ENCODE results near the gene IGFBP6. TPM values are rescaled to one million over a fixed set of nuclear protein-coding genes. Genes with fewer than 3 reads are reported as not detected.

Gene IGFBP6
- polyA plus RNA-seq, 1 of the 3 experiments (the other 2 are of a cell fraction): 570 TPM

- Histone ChIP-seq H4K20me1 (ENCODE audit: insufficient read depth) (no peaks in the 10 kb centered on the region), H3K4me1 (ENCODE audit: control insufficient read depth in 1 of 2, insufficient read depth in 2 of 2, low read depth in 1 of 2, low read length in 1 of 2) (peaks cover 20 to 22% of the 10 kb centered on the region in 2 experiments), H3K9me3 (no peaks in the 10 kb centered on the region), H3K9me2 (no peaks in the 10 kb centered on the region), H3F3A (replicated peaks; ENCODE audit: insufficient read depth) (peaks cover 20% of the 10 kb centered on the region), H3K36me3 (replicated peaks in 1 of 2; ENCODE audit: control insufficient read depth in 1 of 2, insufficient read depth in 2 of 2, low read length in 1 of 2) (peaks cover 15 to 21% of the 10 kb centered on the region in 2 experiments), H3K9ac (no peak overlapping the region), H3K27ac (ENCODE audit: low read depth in 2 of 2, low read length in 1 of 2) (no peak overlapping the region), H2AFZ (ENCODE audit: low read depth) (no peak overlapping the region), H3K4me3 (ENCODE audit: low read depth in 2 of 2, low read length in 1 of 2) (no peak overlapping the region), H3K79me2 (ENCODE audit: insufficient read depth) (peaks cover 35% of the 10 kb centered on the region), H3K27me3 (ENCODE audit: insufficient read depth) (no peaks in the 10 kb centered on the region), H3K4me2 (no peak overlapping the region)
- ChIA-PET POLR2A (interaction anchor here (1.3 kb wide), 1 partner anchor 19 kb away, joined by 4 read pairs; no protein-coding TSS in a partner anchor), CTCF (interaction anchor here (0.9 to 8.8 kb wide), 6 partner anchors 10 to 83 kb away, joined by 3 to 130 read pairs (median 8); partner anchors contain the start of gene IGFBP6)
- WGBS (ENCODE audit: low lambda C conversion rate): 98% methylated on average over 8 of the region's 8 CpGs
- DNase-seq: no peak
- TF ChIP-seq CTCF (IDR thresholded peaks at IDR 0.05) (no peak), FOSL2 (IDR thresholded peaks at IDR 0.05; ENCODE audit: borderline replicate concordance, low read depth) (no peak), RXRA (IDR thresholded peaks at IDR 0.05; ENCODE audit: borderline replicate concordance, low read depth) (no peak), TEAD4 (IDR thresholded peaks at IDR 0.05; ENCODE audit: borderline replicate concordance, insufficient read depth) (no peak), NRF1 (IDR thresholded peaks at IDR 0.05; ENCODE audit: low read depth, low read length) (no peak), TCF12 (IDR thresholded peaks at IDR 0.05) (no peak), EZH2phosphoT487 (IDR thresholded peaks at IDR 0.05; ENCODE audit: borderline replicate concordance, low read depth) (no peak), FOXJ3 (CRISPR knock-in tag; IDR thresholded peaks at IDR 0.05) (no peak)
- TF ChIP-seq, protein P1, sequence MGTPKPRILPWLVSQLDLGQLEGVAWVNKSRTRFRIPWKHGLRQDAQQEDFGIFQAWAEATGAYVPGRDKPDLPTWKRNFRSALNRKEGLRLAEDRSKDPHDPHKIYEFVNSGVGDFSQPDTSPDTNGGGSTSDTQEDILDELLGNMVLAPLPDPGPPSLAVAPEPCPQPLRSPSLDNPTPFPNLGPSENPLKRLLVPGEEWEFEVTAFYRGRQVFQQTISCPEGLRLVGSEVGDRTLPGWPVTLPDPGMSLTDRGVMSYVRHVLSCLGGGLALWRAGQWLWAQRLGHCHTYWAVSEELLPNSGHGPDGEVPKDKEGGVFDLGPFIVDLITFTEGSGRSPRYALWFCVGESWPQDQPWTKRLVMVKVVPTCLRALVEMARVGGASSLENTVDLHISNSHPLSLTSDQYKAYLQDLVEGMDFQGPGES (IDR thresholded peaks at IDR 0.05; ENCODE audit: low read depth, low read length): no peak
These were observed 20.4 kb upstream of the IGFBP6 start for GRCh38 chr12:53077030-53077429.

DNA sequence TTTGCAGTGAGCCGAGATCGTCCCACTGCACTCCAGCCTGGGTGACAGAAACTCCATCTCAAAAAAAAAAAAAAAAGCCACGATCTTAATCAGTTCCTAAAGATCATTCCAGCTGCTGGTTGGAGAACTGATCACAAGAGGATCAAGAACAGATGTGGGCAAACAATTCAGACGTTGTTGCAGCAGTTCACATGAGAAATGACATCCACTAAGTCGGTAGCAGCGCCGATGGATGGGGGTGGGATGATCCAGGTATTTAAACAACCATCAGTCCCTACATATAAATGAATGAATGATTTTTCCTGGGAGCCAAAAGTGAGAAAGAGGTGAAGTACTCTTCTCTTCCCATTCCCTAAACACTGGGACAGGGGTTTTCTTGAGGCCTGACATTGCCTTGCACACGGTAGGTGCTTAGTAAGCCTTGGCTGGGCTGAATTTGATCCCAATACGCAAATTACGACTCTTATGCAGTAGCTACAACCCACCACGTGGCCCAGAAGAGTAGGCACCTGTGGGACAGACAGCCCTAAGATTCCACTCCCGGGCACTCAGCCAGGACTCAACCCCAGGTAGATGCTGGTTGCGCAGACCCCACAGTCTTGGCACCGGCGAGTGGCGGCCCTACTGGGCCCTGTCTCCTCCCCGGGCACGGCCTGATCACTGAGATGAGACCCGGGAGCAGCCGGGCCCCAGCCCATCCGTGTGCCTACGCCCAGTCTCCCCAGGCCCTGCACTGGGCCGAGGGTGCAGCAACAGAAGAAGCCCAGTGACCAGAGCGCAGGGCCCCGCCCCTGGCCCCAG, 18.8 kb upstream of the IGFBP6 start:
- H3K79me2 ChIP-seq (ENCODE audit: insufficient read depth): peaks cover 35% of the 10 kb centered on the region
- TF ChIP-seq NRF1 (IDR thresholded peaks at IDR 0.05; ENCODE audit: low read depth, low read length) (no peak), RFX5 (IDR thresholded peaks at IDR 0.05; ENCODE audit: low read length) (no peak), MAX (IDR thresholded peaks at IDR 0.05; ENCODE audit: low read depth) (peak; percentile 44), MXI1 (IDR thresholded peaks at IDR 0.05; ENCODE audit: low read depth, low read length) (peak; percentile 92), POLR2AphosphoS5 (IDR thresholded peaks at IDR 0.05; ENCODE audit: low read depth, low read length) (no peak), SMC3 (IDR thresholded peaks at IDR 0.05; ENCODE audit: low read depth, low read length) (no peak), TCF12 (IDR thresholded peaks at IDR 0.05) (no peak), FOXJ3 (CRISPR knock-in tag; IDR thresholded peaks at IDR 0.05) (no peak), NFIC (IDR thresholded peaks at IDR 0.05; ENCODE audit: borderline replicate concordance) (peak; percentile 39; the same call in 1 of the 2 replicates), TEAD4 (IDR thresholded peaks at IDR 0.05; ENCODE audit: borderline replicate concordance, insufficient read depth) (no peak), RCOR1 (IDR thresholded peaks at IDR 0.05; ENCODE audit: low read length) (no peak), USF1 (IDR thresholded peaks at IDR 0.05; ENCODE audit: borderline replicate concordance, low read depth) (peak; percentile 47; the same call in 1 of the 2 replicates)
- H3K9me3 ChIP-seq: no peaks in the 10 kb centered on the region
- POLR2A ChIA-PET: interaction anchor here (0.5 to 2.0 kb wide), 12 partner anchors 10 to 102 kb away, joined by 3 to 10 read pairs (median 4); partner anchors contain the start of genes CSAD, IGFBP6, SOAT2 and ZNF740
- peak overlapping the region; percentile 83 for H3K9ac ChIP-seq
- WGBS (ENCODE audit: low lambda C conversion rate): 42% methylated on average over 13 of the region's 25 CpGs
- no peak overlapping the region; the same call in 1 of the 2 replicates for H2AFZ ChIP-seq (ENCODE audit: low read depth)
- peak overlapping the region; percentile 99 for H3K4me2 ChIP-seq
- peaks cover 7 to 14% of the 10 kb centered on the region in 2 experiments; a peak in 2 of 4 replicates for H3K4me1 ChIP-seq (ENCODE audit: control insufficient read depth in 1 of 2, insufficient read depth in 2 of 2, low read depth in 1 of 2, low read length in 1 of 2)
- peaks cover 24% of the 10 kb centered on the region for H3F3A ChIP-seq (replicated peaks; ENCODE audit: insufficient read depth)
- no peaks in the 10 kb centered on the region for H3K9me2 ChIP-seq
- H4K20me1 ChIP-seq (ENCODE audit: insufficient read depth): no peaks in the 10 kb centered on the region
- no peaks in the 10 kb centered on the region for H3K27me3 ChIP-seq (ENCODE audit: insufficient read depth)
- CTCF ChIA-PET: interaction anchor here (1.0 to 8.8 kb wide), 8 partner anchors 11 to 119 kb away, joined by 3 to 130 read pairs (median 5); partner anchors contain the start of gene IGFBP6
- peak overlapping the region; percentile 55 to 72 for H3K4me3 ChIP-seq (ENCODE audit: low read depth in 2 of 2, low read length in 1 of 2)
- no peak for DNase-seq
- peaks cover 15 to 21% of the 10 kb centered on the region in 2 experiments for H3K36me3 ChIP-seq (replicated peaks in 1 of 2; ENCODE audit: control insufficient read depth in 1 of 2, insufficient read depth in 2 of 2, low read length in 1 of 2)
- peak overlapping the region; percentile 83 to 96 for H3K27ac ChIP-seq (ENCODE audit: low read depth in 2 of 2, low read length in 1 of 2)

Measured in SK-N-SH (cell line).